ENCODE measurements around the gene OVOL3.

OVOL3 gene

DNA sequence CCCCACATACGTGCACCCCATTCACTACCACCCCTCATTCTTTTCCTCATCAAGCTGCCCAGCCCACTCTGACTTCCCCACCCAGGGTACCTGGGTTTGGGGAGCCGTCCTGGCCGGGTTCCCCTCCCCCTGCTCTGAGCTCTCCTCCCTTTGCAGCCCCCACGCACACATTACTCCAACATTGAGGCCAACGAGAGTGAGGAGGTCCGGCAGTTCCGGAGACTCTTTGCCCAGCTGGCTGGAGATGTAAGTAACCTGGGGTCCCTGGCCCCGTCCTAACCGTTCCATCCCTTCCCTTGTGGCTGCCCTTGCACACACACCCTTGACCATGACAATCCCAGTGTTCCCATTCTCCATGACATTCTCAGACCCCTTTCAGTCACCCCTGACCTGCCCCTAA lies 31.6 kb downstream of the OVOL3 start:
- H3K27me3 ChIP-seq: no peaks in the 10 kb centered on the region
- no peak overlapping the region for H3K27ac ChIP-seq
- peaks cover 16 to 24% of the 10 kb centered on the region in 2 experiments for H3K4me1 ChIP-seq (ENCODE audit: control insufficient read depth in 1 of 2, insufficient read depth in 1 of 2, low read depth in 1 of 2, low read length in 1 of 2)
- no peaks in the 10 kb centered on the region for H3K9me3 ChIP-seq
- no peak overlapping the region for H3K4me3 ChIP-seq (ENCODE audit: low read depth in 1 of 2, low read length in 1 of 2)
- peaks cover 48% of the 10 kb centered on the region for H3K36me3 ChIP-seq
- TF ChIP-seq, protein P1, sequence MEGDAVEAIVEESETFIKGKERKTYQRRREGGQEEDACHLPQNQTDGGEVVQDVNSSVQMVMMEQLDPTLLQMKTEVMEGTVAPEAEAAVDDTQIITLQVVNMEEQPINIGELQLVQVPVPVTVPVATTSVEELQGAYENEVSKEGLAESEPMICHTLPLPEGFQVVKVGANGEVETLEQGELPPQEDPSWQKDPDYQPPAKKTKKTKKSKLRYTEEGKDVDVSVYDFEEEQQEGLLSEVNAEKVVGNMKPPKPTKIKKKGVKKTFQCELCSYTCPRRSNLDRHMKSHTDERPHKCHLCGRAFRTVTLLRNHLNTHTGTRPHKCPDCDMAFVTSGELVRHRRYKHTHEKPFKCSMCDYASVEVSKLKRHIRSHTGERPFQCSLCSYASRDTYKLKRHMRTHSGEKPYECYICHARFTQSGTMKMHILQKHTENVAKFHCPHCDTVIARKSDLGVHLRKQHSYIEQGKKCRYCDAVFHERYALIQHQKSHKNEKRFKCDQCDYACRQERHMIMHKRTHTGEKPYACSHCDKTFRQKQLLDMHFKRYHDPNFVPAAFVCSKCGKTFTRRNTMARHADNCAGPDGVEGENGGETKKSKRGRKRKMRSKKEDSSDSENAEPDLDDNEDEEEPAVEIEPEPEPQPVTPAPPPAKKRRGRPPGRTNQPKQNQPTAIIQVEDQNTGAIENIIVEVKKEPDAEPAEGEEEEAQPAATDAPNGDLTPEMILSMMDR (IDR thresholded peaks at IDR 0.05): no peak

DNA sequence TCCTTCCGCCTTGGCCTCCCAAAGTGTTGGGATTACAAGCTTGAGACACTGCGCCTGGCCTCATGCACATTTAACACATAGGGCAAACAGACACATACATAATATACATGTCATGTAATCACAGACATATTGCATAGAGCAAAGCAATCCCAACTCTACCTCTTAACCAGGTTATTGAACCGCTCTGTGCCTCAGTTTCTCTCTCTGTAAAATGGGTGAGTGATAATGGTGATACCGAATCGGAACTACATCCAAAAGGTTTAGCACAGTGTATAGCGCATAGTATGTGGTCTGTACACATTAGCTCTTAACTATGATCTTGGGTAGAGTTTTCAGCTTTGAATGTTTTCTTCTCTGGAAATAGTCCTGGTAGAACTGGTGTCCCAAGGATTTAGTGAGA lies 33.7 kb downstream of the OVOL3 start:
- H3K27ac ChIP-seq: no peak overlapping the region
- H3K27me3 ChIP-seq: no peaks in the 10 kb centered on the region
- no peak overlapping the region for H3K4me3 ChIP-seq (ENCODE audit: low read depth in 1 of 2, low read length in 1 of 2)
- peaks cover 69% of the 10 kb centered on the region for H3K36me3 ChIP-seq
- TF ChIP-seq, protein P1 (IDR thresholded peaks at IDR 0.05): no peak
- no peaks in the 10 kb centered on the region for H3K9me3 ChIP-seq
- H3K4me1 ChIP-seq (ENCODE audit: control insufficient read depth in 1 of 2, insufficient read depth in 1 of 2, low read depth in 1 of 2, low read length in 1 of 2): peaks cover 13 to 15% of the 10 kb centered on the region in 2 experiments

DNA sequence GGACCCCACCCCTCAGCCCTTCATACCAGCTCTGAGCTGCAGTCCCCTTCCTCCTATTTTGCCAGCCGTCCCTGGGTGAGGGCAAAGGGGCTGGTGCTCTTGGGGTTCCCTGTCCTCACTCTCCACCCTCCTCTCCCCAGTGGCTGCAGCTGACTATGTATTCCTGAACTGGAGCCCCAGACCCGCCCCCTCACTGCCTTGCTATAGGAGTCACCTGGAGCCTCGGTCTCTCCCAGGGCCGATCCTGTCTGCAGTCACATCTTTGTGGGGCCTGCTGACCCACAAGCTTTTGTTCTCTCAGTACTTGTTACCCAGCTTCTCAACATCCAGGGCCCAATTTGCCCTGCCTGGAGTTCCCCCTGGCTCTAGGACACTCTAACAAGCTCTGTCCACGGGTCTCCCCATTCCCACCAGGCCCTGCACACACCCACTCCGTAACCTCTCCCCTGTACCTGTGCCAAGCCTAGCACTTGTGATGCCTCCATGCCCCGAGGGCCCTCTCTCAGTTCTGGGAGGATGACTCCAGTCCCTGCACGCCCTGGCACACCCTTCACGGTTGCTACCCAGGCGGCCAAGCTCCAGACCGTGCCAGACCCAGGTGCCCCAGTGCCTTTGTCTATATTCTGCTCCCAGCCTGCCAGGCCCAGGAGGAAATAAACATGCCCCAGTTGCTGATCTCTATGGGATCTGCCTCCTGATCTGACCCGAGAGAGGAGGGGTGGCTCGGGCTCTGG lies 38.9 kb downstream of the OVOL3 start:
- Histone ChIP-seq H3K4me3 (ENCODE audit: low read depth in 1 of 2, low read length in 1 of 2) (no peak overlapping the region), H3K27ac (no peak overlapping the region), H3K4me1 (ENCODE audit: control insufficient read depth in 1 of 2, insufficient read depth in 1 of 2, low read depth in 1 of 2, low read length in 1 of 2) (peaks cover 0 to 10% of the 10 kb centered on the region in 2 experiments), H3K9me3 (no peaks in the 10 kb centered on the region), H3K27me3 (no peaks in the 10 kb centered on the region), H3K36me3 (peaks cover 68% of the 10 kb centered on the region)
- TF ChIP-seq, protein P1 (IDR thresholded peaks at IDR 0.05): no peak

DNA sequence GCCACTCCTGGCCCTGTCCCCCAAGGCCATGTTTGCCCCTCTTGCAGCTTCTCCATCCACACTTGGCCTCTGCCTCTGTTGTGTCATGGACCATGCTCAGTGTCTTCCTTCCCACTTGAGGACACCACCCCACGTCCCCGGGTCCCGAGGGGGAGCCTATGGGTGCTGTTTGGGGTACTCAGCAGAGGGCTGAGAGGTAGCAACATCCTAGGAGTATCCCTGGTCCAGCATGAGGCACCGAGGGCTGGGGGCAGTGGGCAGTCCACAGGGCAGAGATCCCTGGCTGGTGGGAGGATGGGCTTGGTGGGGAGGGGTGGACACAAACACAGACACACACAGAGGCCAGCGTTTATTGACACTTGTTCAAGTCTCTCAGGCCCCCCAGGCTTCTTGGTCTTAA lies 39.6 kb downstream of the OVOL3 start:
- H3K36me3 ChIP-seq: peaks cover 62% of the 10 kb centered on the region
- TF ChIP-seq, protein P1 (IDR thresholded peaks at IDR 0.05): no peak

DNA sequence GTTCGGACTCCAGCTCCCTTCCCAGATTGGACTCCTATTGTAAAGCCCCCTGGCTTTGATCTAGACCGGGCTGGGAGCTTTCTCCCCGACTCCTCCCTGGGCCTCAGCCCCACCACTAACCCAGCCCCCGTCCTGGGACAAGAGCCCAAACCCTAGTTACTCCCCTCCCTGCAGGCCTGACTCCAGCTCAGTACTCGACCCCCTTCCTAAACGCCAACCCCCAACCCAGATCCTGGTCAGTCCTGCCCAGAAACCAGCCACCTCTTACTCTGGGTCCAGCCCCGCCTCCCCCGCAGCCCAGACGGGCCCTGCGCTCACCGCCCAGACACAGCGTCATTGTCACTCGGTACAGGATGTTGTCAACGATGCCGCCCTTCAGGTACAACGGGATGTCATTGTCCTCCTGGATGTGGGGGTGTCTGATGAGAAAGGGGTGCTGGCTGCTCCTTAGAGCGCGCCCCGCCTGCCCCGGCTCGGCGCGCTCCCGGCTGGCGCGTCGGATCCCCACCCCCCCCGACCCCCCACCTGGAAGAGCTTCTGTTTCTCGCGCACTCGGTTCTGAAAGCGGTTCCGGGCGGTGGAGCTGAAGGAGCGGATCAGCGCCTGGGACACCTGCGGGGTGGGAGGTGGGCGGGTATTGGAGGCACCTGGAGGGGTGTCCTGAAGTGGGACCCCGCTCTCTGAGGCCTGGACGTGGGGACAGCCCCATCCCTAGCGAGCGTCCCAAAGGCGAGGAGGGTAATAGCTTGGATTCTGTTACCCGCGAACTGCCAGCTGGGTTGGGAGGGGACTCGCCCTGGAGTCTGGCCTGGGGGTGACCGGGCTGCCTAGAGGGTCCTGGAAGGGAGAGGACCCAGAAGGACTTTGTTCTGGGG lies 40.4 kb downstream of the OVOL3 start:
- no peaks in the 10 kb centered on the region for H3K9me3 ChIP-seq
- TF ChIP-seq, protein P1 (IDR thresholded peaks at IDR 0.05): no peak
- H3K27ac ChIP-seq: no peak overlapping the region
- peaks cover 54% of the 10 kb centered on the region for H3K36me3 ChIP-seq
- no peak overlapping the region for H3K4me3 ChIP-seq (ENCODE audit: low read depth in 1 of 2, low read length in 1 of 2)
- H3K27me3 ChIP-seq: no peaks in the 10 kb centered on the region
- H3K4me1 ChIP-seq (ENCODE audit: control insufficient read depth in 1 of 2, insufficient read depth in 1 of 2, low read depth in 1 of 2, low read length in 1 of 2): peaks cover 0 to 10% of the 10 kb centered on the region in 2 experiments

More for the DNA sequence above, 39.6 kb downstream of the OVOL3 start:
- Histone ChIP-seq H3K27ac (no peak overlapping the region), H3K9me3 (no peaks in the 10 kb centered on the region), H3K4me1 (ENCODE audit: control insufficient read depth in 1 of 2, insufficient read depth in 1 of 2, low read depth in 1 of 2, low read length in 1 of 2) (peaks cover 0 to 10% of the 10 kb centered on the region in 2 experiments), H3K4me3 (ENCODE audit: low read depth in 1 of 2, low read length in 1 of 2) (no peak overlapping the region), H3K27me3 (no peaks in the 10 kb centered on the region)
